ENCODE results near the gene ABAT.

ABAT gene

GRCh38 chr16:8826278-8826879, 152.0 kb downstream of the ABAT start:
- no peak for DNase-seq

GRCh38 chr16:8828541-8829165, 154.2 kb downstream of the ABAT start:
- no peak for DNase-seq

GRCh38 chr16:8831450-8831849, 157.0 kb downstream of the ABAT start:
- DNase-seq: no peak

- DNase-seq: no peak
These were observed 157.7 kb downstream of the ABAT start for GRCh38 chr16:8831871-8832716.

- DNase-seq: no peak
These were observed 158.3 kb downstream of the ABAT start for GRCh38 chr16:8832717-8833105.

All from NCI-H82 (cell line).